GM19452 (cell line): ENCODE data around the gene NEMP2.

Source experiments
- ATAC-seq: cut with Tn5 transposase; IDR thresholded peaks from one replicate; pipeline ENCODE4 v1.9.1; 2021; ENCODE audit not compliant: unreplicated experiment

The NEMP2 gene

GRCh38 chr2:190561094-190561493 lies 26.6 kb upstream of the NEMP2 start:
- ATAC-seq = no peak

- no peak for ATAC-seq
Observed at GRCh38 chr2:190554357-190555006, 20.0 kb upstream of the NEMP2 start.

GRCh38 chr2:190553254-190553653 lies 18.7 kb upstream of the NEMP2 start:
- ATAC-seq = no peak

GRCh38 chr2:190551928-190552327 lies 17.4 kb upstream of the NEMP2 start:
- ATAC-seq = no peak

- ATAC-seq = no peak
Observed at GRCh38 chr2:190550137-190550536, 15.6 kb upstream of the NEMP2 start.

- ATAC-seq = no peak
Observed at GRCh38 chr2:190547886-190548285, 13.4 kb upstream of the NEMP2 start.

- no peak for ATAC-seq
Observed at GRCh38 chr2:190546734-190547133, 12.2 kb upstream of the NEMP2 start.

- ATAC-seq = no peak
Observed at GRCh38 chr2:190545555-190546385, 11.2 kb upstream of the NEMP2 start.

GRCh38 chr2:190545093-190545492 lies 10.6 kb upstream of the NEMP2 start:
- ATAC-seq = no peak

GRCh38 chr2:190540048-190540447 lies 5.5 kb upstream of the NEMP2 start:
- ATAC-seq = no peak

- ATAC-seq = no peak
Observed at GRCh38 chr2:190538201-190538600, 3.7 kb upstream of the NEMP2 start.

GRCh38 chr2:190537765-190538164 lies 3.2 kb upstream of the NEMP2 start:
- no peak for ATAC-seq

GRCh38 chr2:190535586-190535985 lies 1.1 kb upstream of the NEMP2 start:
- no peak for ATAC-seq

GRCh38 chr2:190535121-190535439 lies 558 bp upstream of the NEMP2 start:
- ATAC-seq = no peak

GRCh38 chr2:190533968-190534309 lies 583 bp downstream of the NEMP2 start:
- peak; percentile 24 for ATAC-seq

- no peak for ATAC-seq
Observed at GRCh38 chr2:190533175-190533967, 1.2 kb downstream of the NEMP2 start.

GRCh38 chr2:190532581-190532980 lies 1.9 kb downstream of the NEMP2 start:
- no peak for ATAC-seq

GRCh38 chr2:190530248-190530900 lies 4.1 kb downstream of the NEMP2 start:
- ATAC-seq = no peak

GRCh38 chr2:190529486-190530247 lies 4.9 kb downstream of the NEMP2 start:
- no peak for ATAC-seq

GRCh38 chr2:190528521-190529001 lies 6.0 kb downstream of the NEMP2 start:
- no peak for ATAC-seq

GRCh38 chr2:190527918-190528317 lies 6.6 kb downstream of the NEMP2 start:
- ATAC-seq = no peak
